SK-N-DZ (cell line): Measurements from ENCODE around the gene C5AR1. TPM values are rescaled to one million over a fixed set of nuclear protein-coding genes. Genes with fewer than 3 reads are reported as not detected.
"Not testable (repeated sequence)": the region's sequence is repeated elsewhere in the genome, so short reads cannot be mapped to it uniquely, and the experiment has no call there.

ENCODE experiments used
- DNase-seq: peaks from one replicate; pipeline ENCODE4 v3.0.0-alpha.2; 2015; ENCODE audit warnings: low spot score
- polyA plus RNA-seq, 2 experiments: library from polyadenylated mRNA; depleted of rRNA; stranded (reverse); fragments of >200 nt; gene quantifications; 2 replicates each; pipeline ENCODE4 v1.2.3, GENCODE V29; 2014

Gene C5AR1
- not detected in 2 replicates for polyA plus RNA-seq (2014; cell fraction: cytosol; rRNA removed)
- not detected in 2 replicates for polyA plus RNA-seq (2014; cell fraction: nucleus; rRNA removed)

GRCh38 chr19:47309608-47310007 is at the start of gene C5AR1:
C5AR1 (plus strand) TSS chr19:47309861; CDS start chr19:47309896, 35 bp downstream.
- DNase-seq, result no peak

- no peak for DNase-seq
Measured at GRCh38 chr19:47260476-47260875, 49.2 kb upstream of the C5AR1 start.

GRCh38 chr19:47261946-47262793 is 47.5 kb upstream of the C5AR1 start:
- not testable (repeated sequence) for DNase-seq

- no peak for DNase-seq
Measured at GRCh38 chr19:47264629-47265028, 45.0 kb upstream of the C5AR1 start.

- DNase-seq, result no peak
Measured at GRCh38 chr19:47266401-47266941, 43.2 kb upstream of the C5AR1 start.

- DNase-seq, result no peak
Measured at GRCh38 chr19:47267350-47267759, 42.3 kb upstream of the C5AR1 start.

GRCh38 chr19:47268028-47268427 is 41.6 kb upstream of the C5AR1 start:
- no peak for DNase-seq

- no peak for DNase-seq
Measured at GRCh38 chr19:47269596-47269995, 40.1 kb upstream of the C5AR1 start.

- no peak for DNase-seq
Measured at GRCh38 chr19:47270408-47270807, 39.3 kb upstream of the C5AR1 start.

- DNase-seq, result no peak
Measured at GRCh38 chr19:47271949-47272348, 37.7 kb upstream of the C5AR1 start.

GRCh38 chr19:47272448-47273312 is 37.0 kb upstream of the C5AR1 start:
- DNase-seq, result no peak

- peak; percentile 83 for DNase-seq
Measured at GRCh38 chr19:47273313-47274070, 36.2 kb upstream of the C5AR1 start.

- peak; percentile 71 for DNase-seq
Measured at GRCh38 chr19:47274071-47274890, 35.4 kb upstream of the C5AR1 start, which contains the start of gene INAFM1. INAFM1 (plus strand) TSS chr19:47274885; CDS start chr19:47274920, 35 bp downstream.

- DNase-seq, result peak; percentile 21
Measured at GRCh38 chr19:47274891-47275761, 34.5 kb upstream of the C5AR1 start.

GRCh38 chr19:47275791-47276461 is 33.7 kb upstream of the C5AR1 start:
- no peak for DNase-seq

- not testable (repeated sequence) for DNase-seq
Measured at GRCh38 chr19:47276513-47276912, 33.1 kb upstream of the C5AR1 start.

- DNase-seq, result peak; percentile 24
Measured at GRCh38 chr19:47280183-47280797, 29.4 kb upstream of the C5AR1 start.

GRCh38 chr19:47283405-47284059 is 26.1 kb upstream of the C5AR1 start:
- no peak for DNase-seq
